ENCODE measurements around the gene TRAF3IP1.
"Not testable (repeated sequence)": the region's sequence is repeated elsewhere in the genome, so short reads cannot be mapped to it uniquely, and the experiment has no call there.

Gene TRAF3IP1

GRCh38 chr2:238330391-238330790, 10.1 kb downstream of the TRAF3IP1 start:
- Histone ChIP-seq H4K91ac (ENCODE audit: low read depth, low read length, poor library complexity) (no peak overlapping the region), H3K27me3 (ENCODE audit: control insufficient read depth in 3 of 3, insufficient read depth in 3 of 3, low read depth in 1 of 3, low read length in 3 of 3) (no peaks in the 10 kb centered on the region), H3K9ac (ENCODE audit: low read depth, low read length, poor library complexity) (no peak overlapping the region), H3K14ac (ENCODE audit: low read length) (no peak overlapping the region), H2AFZ (ENCODE audit: low read length) (no peak overlapping the region), H3K9me3 (replicated peaks in 1 of 2; ENCODE audit: control insufficient read depth in 2 of 2, insufficient read depth in 1 of 2, low read depth in 1 of 2, low read length in 2 of 2) (peaks cover 0 to 3% of the 10 kb centered on the region in 2 donors), H3K79me1 (ENCODE audit: low read depth, low read length) (peaks cover 2% of the 10 kb centered on the region), H3K4me1 (ENCODE audit: control insufficient read depth in 2 of 2, insufficient read depth in 1 of 2, low read depth in 1 of 2, low read length in 2 of 2) (no peaks in the 10 kb centered on the region), H2AK5ac (ENCODE audit: low read depth, low read length) (no peak overlapping the region), H3K18ac (ENCODE audit: low read length) (no peak overlapping the region), H4K8ac (ENCODE audit: low read depth, low read length) (no peak overlapping the region), H2BK5ac (ENCODE audit: low read length) (no peak overlapping the region), H2BK120ac (ENCODE audit: low read depth, low read length) (no peak overlapping the region), H3K4me3 (ENCODE audit: low read length in 2 of 2) (no peak overlapping the region), H2BK12ac (ENCODE audit: low read length) (no peak overlapping the region), H3K27ac (replicated peaks; ENCODE audit: low read length) (no peak overlapping the region), H3K23ac (ENCODE audit: low read depth, low read length, poor library complexity) (no peak overlapping the region), H3K4me2 (ENCODE audit: insufficient read depth, low read length, poor library complexity, severe bottlenecking) (no peak overlapping the region), H3K36me3 (replicated peaks in 1 of 2; ENCODE audit: control insufficient read depth in 2 of 2, insufficient read depth in 2 of 2, low read length in 2 of 2) (peaks cover 13 to 68% of the 10 kb centered on the region in 2 donors), H2BK15ac (ENCODE audit: low read length) (no peak overlapping the region), H3K4ac (ENCODE audit: low read length) (no peak overlapping the region)
- DNase-seq (ENCODE audit: low spot score): no peak
- no CpG with 5 or more reads among the region's 9 CpGs for WGBS, 2 donors (ENCODE audit: extremely low coverage in 2 of 2, insufficient read length in 2 of 2, insufficient replicate concordance in 1 of 2)

GRCh38 chr2:238331916-238332315, 11.6 kb downstream of the TRAF3IP1 start:
- WGBS, 2 donors (ENCODE audit: extremely low coverage in 2 of 2, insufficient read length in 2 of 2, insufficient replicate concordance in 1 of 2): 100% methylated on average over 2 of the region's 5 CpGs; no CpG with 5 or more reads in 1 of the 2 donors
- Histone ChIP-seq H3K27ac (replicated peaks; ENCODE audit: low read length) (no peak overlapping the region), H3K4me3 (ENCODE audit: low read length in 2 of 2) (no peak overlapping the region), H3K18ac (ENCODE audit: low read length) (no peak overlapping the region), H2AFZ (ENCODE audit: low read length) (no peak overlapping the region), H3K9ac (ENCODE audit: low read depth, low read length, poor library complexity) (no peak overlapping the region), H2BK120ac (ENCODE audit: low read depth, low read length) (no peak overlapping the region), H2BK12ac (ENCODE audit: low read length) (no peak overlapping the region), H2BK5ac (ENCODE audit: low read length) (no peak overlapping the region), H3K23ac (ENCODE audit: low read depth, low read length, poor library complexity) (no peak overlapping the region), H2BK15ac (ENCODE audit: low read length) (no peak overlapping the region), H2AK5ac (ENCODE audit: low read depth, low read length) (no peak overlapping the region), H3K14ac (ENCODE audit: low read length) (no peak overlapping the region), H3K4ac (ENCODE audit: low read length) (no peak overlapping the region), H4K91ac (ENCODE audit: low read depth, low read length, poor library complexity) (no peak overlapping the region), H4K8ac (ENCODE audit: low read depth, low read length) (no peak overlapping the region), H3K4me2 (ENCODE audit: insufficient read depth, low read length, poor library complexity, severe bottlenecking) (no peak overlapping the region), H3K4me1 (ENCODE audit: control insufficient read depth in 2 of 2, insufficient read depth in 1 of 2, low read depth in 1 of 2, low read length in 2 of 2) (no peaks in the 10 kb centered on the region), H3K36me3 (replicated peaks in 1 of 2; ENCODE audit: control insufficient read depth in 2 of 2, insufficient read depth in 2 of 2, low read length in 2 of 2) (peaks cover 11 to 56% of the 10 kb centered on the region in 2 donors), H3K79me1 (ENCODE audit: low read depth, low read length) (peaks cover 2% of the 10 kb centered on the region), H3K27me3 (ENCODE audit: control insufficient read depth in 3 of 3, insufficient read depth in 3 of 3, low read depth in 1 of 3, low read length in 3 of 3) (no peaks in the 10 kb centered on the region), H3K9me3 (replicated peaks in 1 of 2; ENCODE audit: control insufficient read depth in 2 of 2, insufficient read depth in 1 of 2, low read depth in 1 of 2, low read length in 2 of 2) (peaks cover 0 to 3% of the 10 kb centered on the region in 2 donors)
- no peak for DNase-seq (ENCODE audit: low spot score)

GRCh38 chr2:238334885-238335284, 14.6 kb downstream of the TRAF3IP1 start:
- peak overlapping the region in 1 of 2 donors; percentile 34 for H3K4me3 ChIP-seq (ENCODE audit: low read length in 2 of 2)
- H2BK15ac ChIP-seq (ENCODE audit: low read length): no peak overlapping the region
- H3K4me1 ChIP-seq (ENCODE audit: control insufficient read depth in 2 of 2, insufficient read depth in 1 of 2, low read depth in 1 of 2, low read length in 2 of 2): no peaks in the 10 kb centered on the region
- H4K8ac ChIP-seq (ENCODE audit: low read depth, low read length): no peak overlapping the region
- no peak overlapping the region for H3K4me2 ChIP-seq (ENCODE audit: insufficient read depth, low read length, poor library complexity, severe bottlenecking)
- no peak overlapping the region for H2BK5ac ChIP-seq (ENCODE audit: low read length)
- H3K79me1 ChIP-seq (ENCODE audit: low read depth, low read length): no peaks in the 10 kb centered on the region
- H2BK120ac ChIP-seq (ENCODE audit: low read depth, low read length): no peak overlapping the region
- DNase-seq (ENCODE audit: low spot score): no peak
- no peak overlapping the region for H3K9ac ChIP-seq (ENCODE audit: low read depth, low read length, poor library complexity)
- no peak overlapping the region for H2BK12ac ChIP-seq (ENCODE audit: low read length)
- no peak overlapping the region for H2AFZ ChIP-seq (ENCODE audit: low read length)
- H2AK5ac ChIP-seq (ENCODE audit: low read depth, low read length): no peak overlapping the region
- no peak overlapping the region for H3K27ac ChIP-seq (replicated peaks; ENCODE audit: low read length)
- H3K9me3 ChIP-seq (replicated peaks in 1 of 2; ENCODE audit: control insufficient read depth in 2 of 2, insufficient read depth in 1 of 2, low read depth in 1 of 2, low read length in 2 of 2): no peaks in the 10 kb centered on the region
- H3K18ac ChIP-seq (ENCODE audit: low read length): no peak overlapping the region
- H3K4ac ChIP-seq (ENCODE audit: low read length): no peak overlapping the region
- H3K23ac ChIP-seq (ENCODE audit: low read depth, low read length, poor library complexity): no peak overlapping the region
- H4K91ac ChIP-seq (ENCODE audit: low read depth, low read length, poor library complexity): no peak overlapping the region
- H3K27me3 ChIP-seq (ENCODE audit: control insufficient read depth in 3 of 3, insufficient read depth in 3 of 3, low read depth in 1 of 3, low read length in 3 of 3): no peaks in the 10 kb centered on the region
- WGBS, 2 donors (ENCODE audit: extremely low coverage in 2 of 2, insufficient read length in 2 of 2, insufficient replicate concordance in 1 of 2): no CpG with 5 or more reads among the region's 6 CpGs
- H3K14ac ChIP-seq (ENCODE audit: low read length): no peak overlapping the region
- peaks cover 4 to 33% of the 10 kb centered on the region in 2 donors for H3K36me3 ChIP-seq (replicated peaks in 1 of 2; ENCODE audit: control insufficient read depth in 2 of 2, insufficient read depth in 2 of 2, low read length in 2 of 2)

GRCh38 chr2:238335591-238335990, 15.3 kb downstream of the TRAF3IP1 start:
- not testable (repeated sequence) for H3K9ac ChIP-seq (ENCODE audit: low read depth, low read length, poor library complexity); H2BK5ac ChIP-seq (ENCODE audit: low read length); H2BK120ac ChIP-seq (ENCODE audit: low read depth, low read length); H3K4me3 ChIP-seq (ENCODE audit: low read length in 2 of 2); H3K18ac ChIP-seq (ENCODE audit: low read length); H3K27ac ChIP-seq (replicated peaks; ENCODE audit: low read length); H4K91ac ChIP-seq (ENCODE audit: low read depth, low read length, poor library complexity); H3K9me3 ChIP-seq (replicated peaks in 1 of 2; ENCODE audit: control insufficient read depth in 2 of 2, insufficient read depth in 1 of 2, low read depth in 1 of 2, low read length in 2 of 2); H4K8ac ChIP-seq (ENCODE audit: low read depth, low read length); H3K79me1 ChIP-seq (ENCODE audit: low read depth, low read length); H3K4ac ChIP-seq (ENCODE audit: low read length); H3K14ac ChIP-seq (ENCODE audit: low read length); H3K4me1 ChIP-seq (ENCODE audit: control insufficient read depth in 2 of 2, insufficient read depth in 1 of 2, low read depth in 1 of 2, low read length in 2 of 2); H3K27me3 ChIP-seq (ENCODE audit: control insufficient read depth in 3 of 3, insufficient read depth in 3 of 3, low read depth in 1 of 3, low read length in 3 of 3); H3K4me2 ChIP-seq (ENCODE audit: insufficient read depth, low read length, poor library complexity, severe bottlenecking); H2BK15ac ChIP-seq (ENCODE audit: low read length); H2AK5ac ChIP-seq (ENCODE audit: low read depth, low read length); H2AFZ ChIP-seq (ENCODE audit: low read length); DNase-seq (ENCODE audit: low spot score); H3K23ac ChIP-seq (ENCODE audit: low read depth, low read length, poor library complexity); H2BK12ac ChIP-seq (ENCODE audit: low read length)
- no CpG with 5 or more reads among the region's 8 CpGs for WGBS, 2 donors (ENCODE audit: extremely low coverage in 2 of 2, insufficient read length in 2 of 2, insufficient replicate concordance in 1 of 2)
- peaks cover 3 to 26% of the 10 kb centered on the region in 2 donors for H3K36me3 ChIP-seq (replicated peaks in 1 of 2; ENCODE audit: control insufficient read depth in 2 of 2, insufficient read depth in 2 of 2, low read length in 2 of 2)

Measured in neuronal stem cell (in vitro differentiated cells).